ES-I3 (cell line): ENCODE results near the gene XPNPEP1.
A peak's percentile ranks its signal among the peaks of the same experiment; 100 is the strongest.
"Not testable (repeated sequence)": the region's sequence is repeated elsewhere in the genome, so short reads cannot be mapped to it uniquely, and the experiment has no call there.

Experiments used
- H3K36me3 ChIP-seq: 2 replicates; pipeline ENCODE4 v1.6.1; 2013; ENCODE audit warnings: mild to moderate bottlenecking, low read length, control low read depth, moderate library complexity; ENCODE audit not compliant: insufficient read depth
- H3K4me1 ChIP-seq: 2 replicates; pipeline ENCODE4 v1.6.1; 2013; ENCODE audit warnings: mild to moderate bottlenecking, control low read depth, low read length; ENCODE audit not compliant: insufficient read depth
- H3K9ac ChIP-seq: 2 replicates; pipeline ENCODE4 v1.6.1; 2013; ENCODE audit warnings: low read depth, mild to moderate bottlenecking, low read length, moderate library complexity
- H3K9me3 ChIP-seq: 2 replicates; pipeline ENCODE4 v1.6.1; 2013; ENCODE audit warnings: mild to moderate bottlenecking, low read length, moderate library complexity; ENCODE audit not compliant: control insufficient read depth, insufficient read depth

Gene XPNPEP1

GRCh38 chr10:109922358-109922975 lies 844 bp downstream of the XPNPEP1 start:
- H3K9me3 ChIP-seq: no peaks in the 10 kb centered on the region
- H3K9ac ChIP-seq: peak overlapping the region; percentile 94
- no peaks in the 10 kb centered on the region for H3K36me3 ChIP-seq
- H3K4me1 ChIP-seq: peaks cover 22% of the 10 kb centered on the region

DNA sequence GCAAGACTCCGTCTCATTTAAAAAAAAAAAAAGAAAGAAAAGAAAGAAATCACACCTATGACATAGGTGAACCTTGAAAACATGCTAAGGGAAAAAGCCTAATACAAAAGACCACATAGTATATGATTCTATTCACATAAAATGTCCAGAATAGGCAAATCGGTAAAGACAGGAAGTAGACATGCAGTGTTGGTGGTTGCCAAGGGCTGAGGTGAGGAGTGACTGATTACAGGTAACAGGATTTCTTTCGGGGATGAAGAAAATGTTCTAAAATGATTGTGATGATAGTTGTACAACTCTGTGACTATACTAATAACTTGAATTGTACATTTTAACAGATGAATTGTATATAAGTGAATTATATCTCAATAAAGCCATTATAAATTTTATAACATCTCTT lies 3.3 kb downstream of the XPNPEP1 start:
- no peak overlapping the region for H3K9ac ChIP-seq
- H3K36me3 ChIP-seq: no peaks in the 10 kb centered on the region
- peaks cover 28% of the 10 kb centered on the region for H3K4me1 ChIP-seq

GRCh38 chr10:109919220-109919619 lies 4.1 kb downstream of the XPNPEP1 start:
- no peak overlapping the region for H3K9ac ChIP-seq
- no peaks in the 10 kb centered on the region for H3K9me3 ChIP-seq
- no peaks in the 10 kb centered on the region for H3K36me3 ChIP-seq
- H3K4me1 ChIP-seq: peaks cover 21% of the 10 kb centered on the region

More for the DNA sequence above, 3.3 kb downstream of the XPNPEP1 start:
- no peaks in the 10 kb centered on the region for H3K9me3 ChIP-seq

DNA sequence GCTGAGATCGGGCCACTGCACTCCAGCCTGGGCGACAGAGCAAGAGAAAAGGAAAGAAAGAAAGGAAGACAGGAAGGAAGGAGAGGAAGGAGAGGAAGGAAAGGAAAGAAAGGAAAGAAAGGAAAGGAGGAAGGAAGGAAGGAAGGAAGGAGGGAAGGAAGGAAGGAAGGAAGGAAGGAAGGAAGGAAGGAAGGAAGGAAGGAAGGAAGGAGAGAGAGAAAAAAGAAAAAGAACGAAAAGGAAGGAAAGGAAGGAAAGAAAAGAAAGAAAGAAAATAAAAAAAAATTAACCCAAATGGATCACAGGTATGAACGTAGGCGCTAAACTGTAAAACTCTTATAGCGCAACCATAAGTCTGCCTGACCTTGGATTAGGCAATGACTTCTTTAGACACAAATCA lies 4.6 kb downstream of the XPNPEP1 start:
- H3K36me3 ChIP-seq, H3K9me3 ChIP-seq, H3K9ac ChIP-seq: not testable (repeated sequence)
- H3K4me1 ChIP-seq: peaks cover 18% of the 10 kb centered on the region

GRCh38 chr10:109915566-109915965 lies 7.7 kb downstream of the XPNPEP1 start:
- H3K9me3 ChIP-seq: no peaks in the 10 kb centered on the region
- H3K36me3 ChIP-seq: no peaks in the 10 kb centered on the region
- H3K4me1 ChIP-seq: peaks cover 19% of the 10 kb centered on the region
- H3K9ac ChIP-seq: no peak overlapping the region

DNA sequence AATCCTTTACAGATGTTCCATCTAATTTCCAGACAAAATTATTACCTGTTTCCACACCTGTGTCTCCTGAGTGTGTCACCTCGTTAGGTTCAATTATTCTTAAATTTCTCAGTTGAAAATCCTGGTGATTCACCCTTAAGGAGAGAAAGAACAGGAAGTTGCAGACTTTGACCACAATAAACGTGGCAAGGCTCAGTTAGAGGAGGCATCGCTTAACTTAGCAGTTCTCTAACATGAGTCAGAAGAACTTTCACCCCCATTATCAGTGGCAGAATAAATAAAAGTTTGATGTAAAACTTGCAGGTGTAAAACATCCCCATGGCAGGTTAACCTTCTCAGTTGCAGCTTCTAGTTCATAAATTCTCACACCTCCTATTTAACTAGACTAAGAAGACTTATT lies 8.3 kb downstream of the XPNPEP1 start:
- Histone ChIP-seq H3K9ac (no peak overlapping the region), H3K4me1 (peaks cover 19% of the 10 kb centered on the region), H3K9me3 (no peaks in the 10 kb centered on the region), H3K36me3 (no peaks in the 10 kb centered on the region)

GRCh38 chr10:109913306-109913892 lies 9.9 kb downstream of the XPNPEP1 start:
- no peak overlapping the region for H3K9ac ChIP-seq
- H3K36me3 ChIP-seq: no peaks in the 10 kb centered on the region
- H3K9me3 ChIP-seq: no peaks in the 10 kb centered on the region
- H3K4me1 ChIP-seq: peaks cover 19% of the 10 kb centered on the region

GRCh38 chr10:109912335-109913281 lies 10.7 kb downstream of the XPNPEP1 start:
- no peaks in the 10 kb centered on the region for H3K9me3 ChIP-seq
- no peaks in the 10 kb centered on the region for H3K36me3 ChIP-seq
- peaks cover 19% of the 10 kb centered on the region for H3K4me1 ChIP-seq
- H3K9ac ChIP-seq: no peak overlapping the region

- Histone ChIP-seq H3K9ac (no peak overlapping the region), H3K36me3 (no peaks in the 10 kb centered on the region), H3K4me1 (peaks cover 19% of the 10 kb centered on the region), H3K9me3 (no peaks in the 10 kb centered on the region)
These were observed 11.4 kb downstream of the XPNPEP1 start for GRCh38 chr10:109911903-109912302.

DNA sequence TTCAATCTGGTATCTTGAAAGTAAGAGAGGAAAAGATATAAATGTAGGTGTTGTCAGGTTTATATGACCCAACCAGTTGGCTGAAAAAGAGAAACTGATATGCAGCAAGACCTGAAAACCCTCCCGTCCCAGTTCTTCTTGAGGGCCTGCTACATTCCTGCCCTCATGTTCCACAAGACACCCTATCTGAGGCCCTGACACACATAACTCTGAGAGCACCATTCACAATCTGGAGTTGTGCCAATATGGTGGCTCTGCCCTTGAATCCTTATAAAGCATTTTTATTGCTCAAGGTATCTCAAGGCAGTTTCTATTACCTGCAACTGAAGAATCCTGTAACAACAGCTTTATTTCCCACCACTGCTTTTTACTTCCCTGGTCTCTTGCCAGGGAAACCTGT lies 17.0 kb downstream of the XPNPEP1 start:
- Histone ChIP-seq H3K9me3 (no peaks in the 10 kb centered on the region), H3K36me3 (peaks cover 5% of the 10 kb centered on the region), H3K9ac (no peak overlapping the region), H3K4me1 (no peaks in the 10 kb centered on the region)

DNA sequence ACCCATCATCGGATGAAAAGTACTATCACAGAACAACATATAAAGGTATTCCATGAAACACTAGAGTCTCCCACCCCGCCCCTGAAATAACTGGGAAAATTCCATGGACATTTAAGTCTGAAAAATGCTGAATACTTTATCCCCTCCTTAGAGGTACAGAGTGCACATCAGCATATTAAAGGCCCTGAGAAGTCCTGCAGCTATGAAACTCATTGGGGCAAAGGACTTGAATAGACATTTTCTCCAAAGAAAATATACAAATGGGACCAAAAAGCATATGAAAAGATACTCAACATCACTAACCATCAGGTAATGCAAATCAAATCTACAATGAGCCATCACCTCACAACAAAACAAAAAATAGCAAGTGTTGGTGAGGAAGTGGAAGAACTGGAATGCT lies 18.9 kb downstream of the XPNPEP1 start:
- no peaks in the 10 kb centered on the region for H3K9me3 ChIP-seq
- H3K4me1 ChIP-seq: no peaks in the 10 kb centered on the region
- no peak overlapping the region for H3K9ac ChIP-seq
- H3K36me3 ChIP-seq: peaks cover 5% of the 10 kb centered on the region

DNA sequence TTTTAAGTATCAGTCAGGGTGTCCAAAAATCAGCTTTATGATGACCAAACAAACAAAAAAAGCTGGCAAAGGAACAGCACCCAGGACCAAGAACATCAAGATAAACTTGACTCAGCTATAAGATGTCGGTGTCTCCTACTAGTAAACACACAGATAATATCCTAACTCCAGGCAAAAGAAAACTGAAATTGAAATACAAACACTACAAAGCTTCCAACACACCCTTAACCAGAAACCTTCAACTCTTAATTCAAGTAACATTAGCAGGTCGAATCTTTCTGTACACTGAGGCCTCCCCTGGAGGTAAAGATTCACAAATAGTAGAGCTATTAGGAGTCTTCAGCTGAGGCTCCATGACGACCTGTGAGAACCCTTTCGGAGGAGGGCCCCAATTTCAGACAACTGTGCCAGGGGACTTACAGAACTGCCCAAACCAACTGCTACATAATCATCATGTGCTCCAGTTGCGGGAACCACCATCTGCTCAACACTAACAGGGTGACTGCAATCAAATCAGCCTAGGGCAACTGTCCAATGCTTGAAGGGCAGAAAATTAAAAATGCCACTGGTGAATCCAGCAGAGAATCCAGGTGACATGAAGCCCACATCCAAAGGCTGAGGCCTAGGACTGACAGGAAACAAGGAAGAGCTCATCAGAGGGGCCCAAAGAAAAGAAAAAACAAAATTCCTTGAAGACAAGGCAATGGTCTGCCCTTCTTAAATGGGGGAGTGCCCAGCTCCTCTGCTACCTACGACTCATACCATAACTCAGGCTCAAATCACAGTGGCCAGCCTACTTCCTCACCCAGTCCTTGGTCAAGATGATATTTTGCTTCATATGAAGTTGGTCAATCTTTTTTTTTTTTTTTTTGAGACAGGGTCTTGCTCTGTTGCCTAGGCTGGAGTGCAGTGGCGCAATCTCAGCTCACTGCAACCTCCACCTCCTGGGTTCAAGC lies 20.0 kb downstream of the XPNPEP1 start:
- Histone ChIP-seq H3K4me1 (no peaks in the 10 kb centered on the region), H3K36me3 (peaks cover 5% of the 10 kb centered on the region), H3K9ac (no peak overlapping the region)

GRCh38 chr10:109899356-109900331 lies 23.7 kb downstream of the XPNPEP1 start:
- peaks cover 5% of the 10 kb centered on the region; the same call in 1 of the 2 replicates for H3K36me3 ChIP-seq
- H3K9me3 ChIP-seq: no peaks in the 10 kb centered on the region
- no peak overlapping the region for H3K9ac ChIP-seq
- H3K4me1 ChIP-seq: peaks cover 16% of the 10 kb centered on the region

More for the DNA sequence above, 20.0 kb downstream of the XPNPEP1 start:
- no peaks in the 10 kb centered on the region for H3K9me3 ChIP-seq
